K562 treated with DMSO at 1 percent for 12 hours (cell line): ENCODE results near the gene SAP30. TPM values are rescaled to one million over a fixed set of nuclear protein-coding genes. Genes with fewer than 3 reads are reported as not detected.

Experiments
- total RNA-seq: library from RNA; unstranded; fragments of 300-600 nt; gene quantifications from 2 replicates; pipeline ENCODE4 v1.2.3, GENCODE V29; 2022; ENCODE audit not compliant: insufficient read depth

Gene SAP30, protein sequence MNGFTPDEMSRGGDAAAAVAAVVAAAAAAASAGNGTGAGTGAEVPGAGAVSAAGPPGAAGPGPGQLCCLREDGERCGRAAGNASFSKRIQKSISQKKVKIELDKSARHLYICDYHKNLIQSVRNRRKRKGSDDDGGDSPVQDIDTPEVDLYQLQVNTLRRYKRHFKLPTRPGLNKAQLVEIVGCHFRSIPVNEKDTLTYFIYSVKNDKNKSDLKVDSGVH
- total RNA-seq: 43.2 and 46.5 TPM in 2 replicates

DNA sequence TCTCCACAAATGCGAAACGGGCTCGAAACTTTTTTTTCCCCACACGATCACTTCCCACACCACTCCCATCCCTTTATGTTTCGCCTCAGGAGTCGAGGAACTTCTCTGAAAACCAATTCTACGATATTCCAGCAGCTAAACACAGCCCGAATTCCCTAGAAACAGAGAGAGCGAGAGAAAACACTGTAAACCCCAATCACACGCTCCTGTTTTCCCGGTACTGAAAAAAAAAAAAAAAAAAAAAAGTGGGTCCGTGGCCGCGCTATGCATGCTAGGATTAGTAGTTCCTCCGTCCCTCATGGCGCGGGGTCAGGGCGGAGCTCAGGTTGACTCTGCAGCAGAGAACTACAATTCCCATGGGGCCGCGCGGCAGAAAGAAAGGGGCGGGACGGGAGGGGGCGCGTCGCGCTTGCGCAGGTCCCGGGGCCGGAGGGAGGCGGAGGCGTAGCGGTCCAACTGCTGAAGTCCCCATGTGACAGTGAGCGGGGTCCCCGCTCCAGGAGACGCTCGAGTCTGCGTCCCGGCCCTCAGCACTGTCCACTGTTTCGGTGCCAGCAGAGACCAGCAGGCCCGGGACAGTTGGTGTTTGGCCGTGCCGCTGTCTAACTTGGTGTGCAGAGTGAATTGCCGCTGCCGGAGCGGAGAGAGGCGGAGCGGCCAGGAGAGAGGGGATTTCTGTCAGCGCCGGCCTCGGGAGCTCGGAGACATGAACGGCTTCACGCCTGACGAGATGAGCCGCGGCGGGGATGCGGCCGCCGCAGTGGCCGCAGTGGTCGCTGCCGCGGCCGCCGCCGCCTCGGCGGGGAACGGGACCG is at the start of gene SAP30:
TSS of gene SAP30 (plus strand) at position 478 of the 815 bp plus-strand sequence. CDS start at position 707, 229 bp downstream.

DNA sequence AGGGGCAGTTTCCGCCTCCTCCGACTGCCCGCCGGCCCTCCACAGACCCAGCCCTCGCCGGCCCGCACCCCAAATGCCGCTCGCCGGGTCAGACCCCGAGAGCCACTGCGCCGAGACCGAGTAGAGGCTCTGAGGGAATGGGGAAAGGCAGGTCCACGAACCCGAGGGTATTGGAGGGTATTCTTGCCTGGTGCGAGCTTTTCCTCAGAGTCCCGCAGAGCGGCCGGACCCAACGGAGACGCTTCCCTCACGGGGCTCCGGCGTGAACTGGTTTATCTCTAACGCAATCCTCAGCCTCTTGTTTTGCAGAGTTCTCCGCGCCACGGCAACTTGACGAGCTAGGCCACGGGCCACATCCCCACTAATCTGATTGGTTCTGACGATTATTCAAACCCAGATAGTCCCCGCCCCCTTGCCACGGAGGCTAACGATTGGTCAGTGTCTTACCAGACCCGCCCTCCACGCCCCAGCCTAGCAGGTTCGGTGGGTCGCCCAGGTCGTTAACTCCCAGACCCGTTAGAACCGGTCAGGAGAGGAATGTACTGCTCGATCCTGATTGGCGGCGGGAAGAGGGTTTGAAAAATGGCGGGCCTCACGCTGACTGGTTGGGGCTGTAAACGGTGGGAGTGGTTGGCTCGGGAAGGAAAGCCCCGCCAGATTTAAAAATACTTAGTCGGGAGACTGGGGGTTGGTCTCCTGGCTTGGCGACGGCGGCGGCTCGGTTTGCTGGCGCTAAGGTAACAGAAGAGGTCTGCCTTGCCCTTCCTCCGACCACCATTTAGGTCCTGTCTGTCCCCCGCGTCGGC is 36.5 kb upstream of the SAP30 start, which contains the start of gene HMGB2:
TSS of gene HMGB2 (minus strand) at position 274 of the 806 bp plus-strand sequence. CDS start 709 bp downstream, outside the sequence.

GRCh38 chr4:173398779-173399415 is 28.1 kb downstream of the SAP30 start, which contains the start of gene SCRG1:
Gene SCRG1, minus strand, starts transcription at chr4:173399116. Its CDS starts 7,702 bp downstream, at chr4:173391414.

Other genes starting within 250 kb of the SAP30 start
- 7.5 and 31.4 TPM in 2 replicates for gene GALNT7, start 202.1 kb upstream of the SAP30 start, total RNA-seq
- 391 and 503 TPM in 2 replicates for gene HMGB2, start 36.6 kb upstream of the SAP30 start, total RNA-seq
- gene SCRG1, start 28.2 kb downstream of the SAP30 start, total RNA-seq: not detected in 2 replicates
- gene HAND2, start 159.3 kb downstream of the SAP30 start, total RNA-seq: 4.4 and 5.0 TPM in 2 replicates